GM12878 (cell line): Measurements from ENCODE around the gene SCN7A. TPM values are rescaled to one million over a fixed set of nuclear protein-coding genes. Genes with fewer than 3 reads are reported as not detected.

ENCODE experiments used
- ATAC-seq: fragments of 200-7000 bp; cut with Tn5 transposase; 3 replicates; pipeline ENCODE4 v1.9.1; 2020; ENCODE audit warnings: mild to moderate bottlenecking, moderate library complexity
- BruUV-seq: library from RNA; stranded (reverse); fragments of 400-500 nt; replicated peaks from 2 replicates; lab custom pipeline; 2021; lab: Mats Ljungman, UMichigan
- CTCF ChIA-PET: fragments of 300-600 bp; sonication (Branson Sonifier 250); formaldehyde crosslinking; extraction: SDS; loops from one replicate; lab custom pipeline; 2021; ENCODE audit warnings: inconsistent platforms; lab: Yijun Ruan, JAX
- POLR2A ChIA-PET: fragments of 350-600 bp; formaldehyde crosslinking; extraction: SDS; loops from one replicate; lab custom pipeline; 2021; ENCODE audit warnings: inconsistent platforms; lab: Charles Lee
- RAD21 ChIA-PET: fragments of 300-600 bp; sonication (Branson Sonifier 250); formaldehyde crosslinking; loops from one replicate; lab custom pipeline; 2023; ENCODE audit warnings: antibody characterized with exemption; ENCODE audit not compliant: unreplicated experiment; lab: Charles Lee
- SMC1A ChIA-PET: fragments of 300-600 bp; sonication (Branson Sonifier 250); formaldehyde crosslinking; loops from one replicate; lab custom pipeline; 2023; ENCODE audit not compliant: unreplicated experiment, uncharacterized antibody; lab: Charles Lee
- DNase-seq: peaks from one replicate; pipeline ENCODE4 v3.0.0-alpha.2; 2011; ENCODE audit warnings: low read depth, low spot score
- FAIRE-seq: peaks from 3 replicates; lab custom pipeline; 2011; peaks lifted over from hg19 to GRCh38; lab: Jason Lieb, UNC
- H2AFZ ChIP-seq: 2 replicates; pipeline ENCODE4 v1.6.0; 2011; ENCODE audit warnings: low read depth, low read length, control low read depth; ENCODE audit not compliant: control insufficient read depth
- H3K27ac ChIP-seq: 2 replicates; pipeline ENCODE4 v1.5.1; 2011; ENCODE audit warnings: control low read depth; ENCODE audit not compliant: control insufficient read depth, insufficient read depth
- H3K27me3 ChIP-seq, 2 experiments: replicated peaks in 1 of 2; 2 replicates each; pipeline versions ENCODE4 v1.6.0 to v1.6.1; 2011; ENCODE audit warnings: low read length in 1 of 2; ENCODE audit not compliant: control insufficient read depth in 2 of 2, insufficient read depth in 2 of 2
- H3K36me3 ChIP-seq, 2 experiments: 2 replicates each; pipeline ENCODE4 v1.5.1; 2011; ENCODE audit warnings: low read length in 1 of 2; ENCODE audit not compliant: control insufficient read depth in 2 of 2, insufficient read depth in 2 of 2
- H3K4me1 ChIP-seq: 2 replicates; pipeline ENCODE4 v1.6.1; 2011; ENCODE audit warnings: mild to moderate bottlenecking, low read length, moderate library complexity, mixed read lengths; ENCODE audit not compliant: control insufficient read depth, insufficient read depth
- H3K4me2 ChIP-seq: 2 replicates; pipeline ENCODE4 v1.6.0; 2011; ENCODE audit warnings: control low read depth; ENCODE audit not compliant: control insufficient read depth, insufficient read depth
- H3K4me3 ChIP-seq: fragments of 200-600 bp; sonication (generic); 2 replicates; pipeline ENCODE4 v1.5.1; 2016
- H3K79me2 ChIP-seq: 2 replicates; pipeline ENCODE4 v1.6.0; 2011; ENCODE audit warnings: low read length; ENCODE audit not compliant: control insufficient read depth, insufficient read depth
- H3K9ac ChIP-seq: 2 replicates; pipeline ENCODE4 v1.8.0; 2011; ENCODE audit warnings: low read length, control low read depth, mixed read lengths; ENCODE audit not compliant: control insufficient read depth, insufficient read depth
- H3K9me3 ChIP-seq: replicated peaks from 3 replicates; pipeline ENCODE4 v1.5.1; 2011; ENCODE audit warnings: mild to moderate bottlenecking, low read length; ENCODE audit not compliant: control insufficient read depth, insufficient read depth
- H4K20me1 ChIP-seq: 2 replicates; pipeline ENCODE4 v1.6.0; 2011; ENCODE audit not compliant: control insufficient read depth, insufficient read depth
- E4F1 ChIP-seq: fragments of 450-650 bp; IDR thresholded peaks from 2 replicates; pipeline ENCODE4 v1.6.1; 2018; ENCODE audit warnings: borderline replicate concordance, mild to moderate bottlenecking; ENCODE audit not compliant: partially characterized antibody
- EGR1 ChIP-seq, 2 experiments: IDR thresholded peaks; 1 replicate in 1 of 2; 2 replicates in 1 of 2; pipeline ENCODE4 v1.6.1; 2011 to 2012; ENCODE audit warnings: low read depth in 2 of 2, low read length in 2 of 2, borderline replicate concordance in 1 of 2, mild to moderate bottlenecking in 1 of 2, moderate library complexity in 1 of 2
- MTA3 ChIP-seq: IDR thresholded peaks from 2 replicates; pipeline ENCODE4 v1.6.1; 2012; ENCODE audit warnings: low read length, inconsistent platforms, borderline replicate concordance
- PBX3 ChIP-seq: IDR thresholded peaks from 2 replicates; pipeline ENCODE4 v1.6.1; 2011; ENCODE audit warnings: mild to moderate bottlenecking, low read depth, low read length, moderate library complexity; ENCODE audit not compliant: insufficient replicate concordance
- PML ChIP-seq: IDR thresholded peaks from 2 replicates; pipeline ENCODE4 v1.6.1; 2012; ENCODE audit warnings: low read length, inconsistent platforms
- USF1 ChIP-seq: IDR thresholded peaks from 2 replicates; pipeline ENCODE4 v1.6.1; 2011; ENCODE audit warnings: borderline replicate concordance, low read depth, mild to moderate bottlenecking, moderate library complexity, mixed read lengths, low read length; ENCODE audit not compliant: insufficient read depth; ENCODE audit errors: extremely low read length
- WGBS: methylation state at CpG from one replicate; pipeline ENCODE4 v1.1.6; 2016; ENCODE audit warnings: low lambda C conversion rate; ENCODE audit not compliant: insufficient replicate concordance, insufficient coverage; ENCODE audit errors: missing lambda C conversion rate; 5-methylcytosine and 5-hydroxymethylcytosine counted together
- in situ Hi-C: fragments of 300-500 bp; cut with MboI; formaldehyde crosslinking; loops from 9 replicates; pipeline ENCODE4 v1.14.3; 2018; ENCODE audit warnings: mixed read lengths
- intact Hi-C: fragments of 100-400 bp; cut with micrococcal nuclease; formaldehyde crosslinking; loops from one replicate; pipeline ENCODE4 v1.14.2; 2022; ENCODE audit not compliant: unreplicated experiment
- polyA plus RNA-seq, 11 experiments: library from polyadenylated mRNA; depleted of rRNA in 4 of 11; unstranded in 6 of 11; stranded (reverse) in 5 of 11; fragments of >200 nt; fragmentation: Nextera tagmentation in 4 of 11; fragmentation: Illumina TruSeq in 1 of 11; extraction: Ambion mirVana in 4 of 11; extraction: Trizol in 1 of 11; gene quantifications; 1 replicate in 1 of 11; 2 replicates in 10 of 11; pipeline versions ENCODE4 v1.2.1 to v1.2.3, GENCODE V29; 2011 to 2016; ENCODE audit warnings: inconsistent platforms in 2 of 11, missing spikeins in 2 of 11, low read depth in 1 of 11
- total RNA-seq, 4 experiments: library from RNA; depleted of rRNA in 3 of 4; stranded (reverse); fragments of >200 nt in 3 of 4; fragmentation: Illumina TruSeq in 1 of 4; extraction: Trizol in 1 of 4; gene quantifications; 2 replicates each; pipeline versions ENCODE4 v1.2.1 to v1.2.3, GENCODE V29; 2013 to 2021

The SCN7A gene
- total and polyA plus RNA-seq, 10 of the 15 experiments (the other 5 are each of a cell fraction or from before 2014, with no cell fraction given), result 0.05 TPM; not detected in 9

- no peak overlapping the region for H3K4me2 ChIP-seq
- no peaks in the 10 kb centered on the region; a peak in 3 of 4 replicates for H3K27me3 ChIP-seq
- no peak; the same call in 2 of the 3 replicates for ATAC-seq
- ChIA-PET CTCF (no interaction called here), SMC1A (interaction anchor here (0.9 kb wide), 1 partner anchor 10 kb away, joined by 3 read pairs; no protein-coding TSS in a partner anchor), POLR2A (no interaction called here), RAD21 (no interaction called here)
- H3K4me1 ChIP-seq, result no peaks in the 10 kb centered on the region
- BruUV-seq, result no TSS peak
- H3K27ac ChIP-seq, result no peak overlapping the region
- H3K4me3 ChIP-seq, result no peak overlapping the region
- FAIRE-seq, result no peak
- no peaks in the 10 kb centered on the region for H3K36me3 ChIP-seq
- H3K79me2 ChIP-seq, result no peaks in the 10 kb centered on the region
- no peaks in the 10 kb centered on the region for H3K9me3 ChIP-seq
- TF ChIP-seq EGR1 (IDR thresholded peaks at IDR 0.05; ENCODE audit: borderline replicate concordance in 1 of 2, low read depth in 2 of 2, low read length in 2 of 2) (no peak), E4F1 (no peak), MTA3 (no peak), PML (no peak), PBX3 (no peak), USF1 (no peak)
- H3K9ac ChIP-seq, result no peak overlapping the region
- no peak for DNase-seq
- no peak overlapping the region for H2AFZ ChIP-seq
- in situ Hi-C loops (no loop called here), intact Hi-C loops (no loop called here)
- H4K20me1 ChIP-seq, result no peaks in the 10 kb centered on the region
- 5% methylated on average over 17 of the region's 17 CpGs for WGBS
Observed at GRCh38 chr2:166375195-166375735, 118.8 kb downstream of the SCN7A start.
